GM12891 (cell line): ENCODE measurements around the gene ZNF688.
A peak's percentile ranks its signal among the peaks of the same experiment; 100 is the strongest.

Experiments
- DNase-seq: peaks from one replicate; pipeline ENCODE4 v3.0.0; 2011; ENCODE audit warnings: low spot score; ENCODE audit not compliant: insufficient read length
- FAIRE-seq: peaks from 2 replicates; lab custom pipeline; 2011; peaks lifted over from hg19 to GRCh38; lab: Jason Lieb, UNC
- PAX5 ChIP-seq: IDR thresholded peaks from 2 replicates; pipeline ENCODE4 v1.6.1; 2011; ENCODE audit warnings: low read length, moderate library complexity, mild to moderate bottlenecking; ENCODE audit not compliant: insufficient read depth, severe bottlenecking
- POLR2A ChIP-seq: IDR thresholded peaks from 2 replicates; pipeline ENCODE4 v1.6.1; 2011; ENCODE audit warnings: low read depth, low read length, control low read depth
- POLR2AphosphoS5 ChIP-seq: IDR thresholded peaks from 2 replicates; pipeline ENCODE4 v1.6.1; 2011; ENCODE audit warnings: low read depth, low read length, control low read depth
- POU2F2 ChIP-seq: IDR thresholded peaks from 2 replicates; pipeline ENCODE4 v1.6.1; 2011; ENCODE audit warnings: low read depth, mild to moderate bottlenecking, control low read depth, low read length, moderate library complexity
- SPI1 ChIP-seq: IDR thresholded peaks from 2 replicates; pipeline ENCODE4 v1.6.1; 2011; ENCODE audit warnings: low read depth, low read length, control low read depth
- TAF1 ChIP-seq: IDR thresholded peaks from 2 replicates; pipeline ENCODE4 v1.6.1; 2011; ENCODE audit warnings: low read depth, low read length, control low read depth

ZNF688 gene

GRCh38 chr16:30557957-30558788, 13.3 kb downstream of the ZNF688 start, which contains the start of gene ZNF764:
Gene ZNF764 (minus strand): TSS chr16:30558374. CDS start chr16:30558182, 192 bp downstream.
- TF ChIP-seq PAX5 (no peak), POLR2A (peak; percentile 64; the same call in 1 of the 2 replicates), POLR2AphosphoS5 (no peak), TAF1 (0 out of 2 replicates have a peak, but pooled peaks have one; percentile 42)
- peak; percentile 93 for FAIRE-seq
- DNase-seq = peak; percentile 92

GRCh38 chr16:30557707-30557956, 13.9 kb downstream of the ZNF688 start:
- no peak for TF ChIP-seq POU2F2
- TF ChIP-seq POLR2AphosphoS5 = no peak
- TF ChIP-seq TAF1 = no peak
- no peak for TF ChIP-seq POLR2A
- no peak for TF ChIP-seq SPI1
- no peak for TF ChIP-seq PAX5
- FAIRE-seq = no peak
- DNase-seq = no peak

- DNase-seq = no peak
- TF ChIP-seq POU2F2 (no peak), POLR2AphosphoS5 (no peak)
- no peak for FAIRE-seq
These were observed 15.4 kb downstream of the ZNF688 start for GRCh38 chr16:30556125-30556473.

DNA sequence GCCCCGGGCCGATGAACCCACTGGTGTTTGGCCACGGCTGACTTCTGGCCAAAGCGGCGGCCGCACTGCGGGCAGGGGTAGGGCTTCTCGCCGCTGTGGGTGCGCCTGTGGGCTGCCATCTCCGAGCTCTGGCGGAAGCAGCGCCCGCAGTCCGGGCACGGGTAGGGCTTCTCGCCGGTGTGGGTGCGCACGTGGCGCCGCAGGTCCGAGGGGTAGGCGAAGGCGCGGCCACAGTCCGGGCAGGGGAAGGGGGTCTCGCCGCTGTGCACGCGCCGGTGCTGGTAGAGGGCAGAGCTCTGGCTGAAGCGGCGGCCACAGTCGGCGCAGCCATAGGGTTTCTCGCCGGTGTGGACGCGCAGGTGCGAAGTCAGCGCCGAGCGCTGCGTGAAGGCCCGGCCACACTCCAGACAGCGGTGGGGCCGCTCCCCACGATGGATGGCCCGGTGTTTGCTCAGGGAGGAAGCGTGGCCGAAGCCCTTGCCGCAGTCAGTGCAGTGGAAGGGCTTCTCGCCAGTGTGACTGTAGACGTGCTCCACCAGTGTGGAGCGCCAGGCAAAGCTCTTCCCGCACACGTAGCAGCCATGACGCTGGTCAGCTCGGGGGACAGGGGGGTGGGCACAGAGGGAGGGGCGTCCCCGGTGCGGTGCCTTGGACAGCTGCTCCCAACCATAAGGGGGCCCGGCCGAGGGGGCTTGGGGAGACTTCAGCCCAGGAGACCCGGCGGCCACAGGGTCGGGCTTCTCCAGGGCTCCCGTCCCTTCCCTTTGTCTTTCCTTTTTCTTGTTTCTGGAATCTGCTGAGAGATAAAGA, 16.0 kb downstream of the ZNF688 start:
- no peak for DNase-seq
- no peak for FAIRE-seq
- no peak for TF ChIP-seq POU2F2
- no peak for TF ChIP-seq TAF1
- no peak for TF ChIP-seq POLR2A

- TF ChIP-seq POLR2AphosphoS5 (no peak), PAX5 (no peak), SPI1 (no peak), POU2F2 (no peak), TAF1 (no peak), POLR2A (no peak)
- FAIRE-seq = no peak
- no peak for DNase-seq
These were observed 16.8 kb downstream of the ZNF688 start for GRCh38 chr16:30554557-30555314.

GRCh38 chr16:30553393-30553899, 18.1 kb downstream of the ZNF688 start:
- FAIRE-seq (no peak), DNase-seq (no peak)
- no peak for TF ChIP-seq POU2F2
- TF ChIP-seq SPI1 = peak; percentile 65; the same call in 1 of the 2 replicates

- TF ChIP-seq POLR2AphosphoS5 (no peak), POLR2A (0 out of 2 replicates have a peak, but pooled peaks have one; percentile 39), POU2F2 (no peak)
- FAIRE-seq (no peak), DNase-seq (no peak)
These were observed 18.6 kb downstream of the ZNF688 start for GRCh38 chr16:30552956-30553355.

DNA sequence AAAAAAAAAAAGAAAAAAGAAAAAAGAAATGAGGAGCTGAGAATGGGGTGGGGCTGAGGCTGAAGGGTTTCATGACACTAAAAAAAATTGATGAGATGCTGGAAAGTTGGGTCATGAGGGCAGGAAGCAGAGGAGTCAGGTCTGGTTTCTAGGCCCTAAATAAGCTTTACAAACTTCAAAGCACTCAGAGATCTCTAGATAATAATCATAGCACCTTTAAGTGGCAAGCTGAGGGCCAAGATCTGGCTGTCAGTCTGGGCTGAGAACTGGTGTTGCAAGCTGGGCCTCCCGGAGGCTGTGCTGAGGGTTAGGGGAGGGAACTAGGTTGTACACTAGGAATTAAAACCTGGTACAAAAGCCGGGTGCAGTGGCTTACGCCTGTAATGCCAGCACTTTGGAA, 19.7 kb downstream of the ZNF688 start:
- TF ChIP-seq POLR2A = no peak
- no peak for TF ChIP-seq POLR2AphosphoS5
- no peak for TF ChIP-seq SPI1
- no peak for TF ChIP-seq POU2F2
- no peak for TF ChIP-seq TAF1
- TF ChIP-seq PAX5 = no peak
- FAIRE-seq (no peak), DNase-seq (no peak)

DNA sequence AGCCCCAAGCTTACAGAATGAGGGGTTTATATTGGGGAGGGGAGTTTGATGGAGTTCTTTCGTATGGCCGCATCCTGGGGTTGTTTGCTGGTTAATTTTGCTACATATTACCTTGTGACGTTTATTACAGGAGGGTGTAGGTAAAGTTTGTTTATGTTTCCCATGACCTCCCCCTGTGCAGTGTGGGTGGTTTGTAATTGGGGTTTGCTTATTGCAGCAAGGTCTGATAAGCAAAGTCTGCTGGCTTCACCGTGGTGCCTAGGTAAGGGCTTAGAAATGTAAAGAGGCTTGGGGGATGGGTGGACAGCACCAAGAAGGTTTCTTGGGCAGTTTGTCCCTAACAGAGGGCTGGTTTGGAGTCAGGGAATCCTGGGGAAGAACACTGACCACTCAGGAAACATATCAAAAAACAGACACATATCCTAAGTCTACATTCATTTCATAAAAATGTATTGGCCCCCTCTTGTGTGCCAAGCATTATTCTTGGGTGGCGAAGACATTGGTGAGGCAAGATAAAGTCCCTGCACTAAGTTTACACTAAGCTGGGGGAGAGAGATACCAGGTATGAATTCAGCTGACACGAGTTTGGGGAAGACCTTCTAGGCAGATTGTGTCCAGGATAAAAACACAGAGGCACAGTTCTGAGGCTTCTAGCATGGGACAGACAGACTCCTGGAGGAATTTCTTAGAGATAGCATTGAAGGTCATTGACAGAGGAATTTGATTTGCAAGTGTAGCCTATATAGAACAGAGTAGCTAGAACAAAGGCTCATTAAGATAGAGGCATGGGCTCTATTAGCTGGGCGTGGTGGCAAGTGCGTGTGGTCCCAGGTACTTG, 22.9 kb downstream of the ZNF688 start:
- FAIRE-seq (no peak), DNase-seq (no peak)
- TF ChIP-seq PAX5 (no peak), POU2F2 (no peak), POLR2AphosphoS5 (no peak), TAF1 (no peak), POLR2A (no peak), SPI1 (no peak)

GRCh38 chr16:30546115-30546514, 25.4 kb downstream of the ZNF688 start:
- FAIRE-seq = no peak
- DNase-seq = no peak
- TF ChIP-seq PAX5 (no peak), POLR2A (no peak), SPI1 (no peak), POU2F2 (no peak), POLR2AphosphoS5 (no peak), TAF1 (no peak)
